Activated T-cell treated with anti-CD3 and anti-CD28 coated beads, Interleukin-2, amount 50 U/mL, for 4 hours (primary cell): Measurements from ENCODE around the gene STON2. TPM values are rescaled to one million over a fixed set of nuclear protein-coding genes. Genes with fewer than 3 reads are reported as not detected.

Source experiments
- ATAC-seq, 2 donors: fragments of 200-7000 bp; cut with Tn5 transposase; one replicate each; pipeline ENCODE4 v1.10.0; 2021
- DNase-seq: peaks from one replicate; pipeline ENCODE4 v3.0.0-alpha.2; 2020
- H3K27me3 Mint-ChIP-seq: one replicate; pipeline ENCODE4 v1.8.0; 2021; ENCODE audit warnings: low read depth, mixed read lengths
- H3K36me3 Mint-ChIP-seq: one replicate; pipeline ENCODE4 v1.8.0; 2022; ENCODE audit warnings: mixed read lengths; ENCODE audit not compliant: insufficient read depth
- H3K4me1 Mint-ChIP-seq: one replicate; pipeline ENCODE4 v1.8.0; 2021; ENCODE audit warnings: low read depth, mixed read lengths
- H3K4me3 Mint-ChIP-seq: one replicate; pipeline ENCODE4 v1.8.0; 2021; ENCODE audit warnings: mild to moderate bottlenecking, moderate library complexity, mixed read lengths
- H3K9me3 Mint-ChIP-seq: one replicate; pipeline ENCODE4 v1.8.0; 2021; ENCODE audit warnings: mixed read lengths
- total RNA-seq, 3 donors: library from RNA; stranded (reverse); gene quantifications; one replicate each; pipeline ENCODE4 v1.2.1, GENCODE V29; 2021

Gene STON2
- total RNA-seq, 3 donors from 2014 or later: 0.11 to 0.68 (median 0.35) TPM

DNA sequence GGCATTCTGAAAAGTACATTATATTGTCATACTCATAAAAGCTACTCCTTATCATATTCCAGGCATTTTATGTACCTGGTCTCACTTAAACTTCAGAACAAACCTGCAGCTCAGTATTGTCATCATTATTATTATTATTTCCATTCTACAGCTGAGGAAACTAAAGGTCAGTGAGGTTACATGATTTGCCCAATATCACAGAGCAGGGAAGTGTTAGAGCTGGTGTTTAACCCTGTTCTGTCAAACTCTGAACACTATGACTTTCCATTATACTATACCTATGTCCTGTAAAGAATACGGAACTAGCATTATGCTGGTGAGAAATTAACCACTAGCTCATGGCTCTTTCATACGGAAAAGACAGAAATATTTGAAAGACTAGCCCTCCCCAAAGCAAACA lies 56.4 kb downstream of the STON2 start:
- no peaks in the 10 kb centered on the region for H3K4me1 Mint-ChIP-seq
- H3K27me3 Mint-ChIP-seq: peaks cover 15% of the 10 kb centered on the region
- DNase-seq (no peak), ATAC-seq (no peak)
- H3K4me3 Mint-ChIP-seq: no peak overlapping the region
- no peaks in the 10 kb centered on the region for H3K36me3 Mint-ChIP-seq
- no peaks in the 10 kb centered on the region for H3K9me3 Mint-ChIP-seq

DNA sequence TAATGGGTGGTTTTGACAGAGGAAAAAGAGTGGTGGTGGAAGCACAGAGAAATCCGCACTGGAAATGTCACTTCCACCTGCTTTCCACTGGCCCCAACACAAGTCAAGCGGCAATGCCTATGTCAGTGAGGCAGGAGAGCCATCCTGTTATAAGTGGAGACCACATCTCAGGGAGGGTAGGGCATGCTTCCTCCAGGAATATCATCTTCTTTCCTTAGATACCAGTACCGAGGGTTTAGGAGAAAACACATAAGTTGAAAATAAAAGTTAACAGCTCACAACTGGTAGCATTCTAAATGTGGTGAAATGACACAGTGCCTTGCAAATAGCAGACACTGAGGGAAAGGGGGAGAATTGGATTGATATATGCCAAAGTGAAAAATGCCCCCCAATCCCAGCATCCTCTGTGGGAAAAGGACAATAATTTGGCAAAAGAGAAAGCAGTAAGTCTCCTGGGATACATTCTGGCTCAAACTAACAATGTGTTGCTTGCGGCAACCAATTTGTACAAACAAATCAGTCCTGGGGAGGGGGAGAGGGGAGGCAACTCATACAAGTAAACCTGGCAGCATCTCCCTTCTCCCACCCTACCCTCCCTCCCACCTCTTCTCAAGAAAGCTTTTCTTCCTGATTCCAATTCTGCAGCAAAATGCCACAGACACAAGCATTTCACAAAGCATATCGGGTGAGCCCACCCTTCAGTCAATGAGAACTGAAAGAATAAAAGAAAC lies 57.1 kb downstream of the STON2 start:
- Mint-ChIP-seq H3K4me1 (no peaks in the 10 kb centered on the region), H3K27me3 (peaks cover 17% of the 10 kb centered on the region), H3K9me3 (no peaks in the 10 kb centered on the region), H3K36me3 (no peaks in the 10 kb centered on the region), H3K4me3 (no peak overlapping the region)
- DNase-seq (no peak), ATAC-seq (no peak)

DNA sequence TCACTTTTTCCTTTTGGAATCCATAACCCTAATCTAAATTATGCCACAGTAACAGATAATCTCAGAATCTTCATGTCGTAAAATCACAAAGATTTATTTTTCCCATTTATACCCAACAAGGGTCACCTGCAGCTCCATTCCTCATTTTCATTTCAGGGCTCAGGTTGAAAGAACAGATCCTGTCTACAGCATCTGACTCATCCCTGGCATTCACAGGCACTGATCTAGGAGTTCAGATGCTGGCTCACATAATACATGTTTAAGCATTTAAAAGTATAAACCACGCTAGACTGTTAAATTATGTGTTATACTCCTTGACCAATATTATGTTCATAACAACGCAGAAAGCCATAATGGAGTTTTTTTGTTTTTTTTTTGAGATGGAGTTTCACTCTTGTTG lies 58.3 kb downstream of the STON2 start:
- Mint-ChIP-seq H3K27me3 (peaks cover 17% of the 10 kb centered on the region), H3K4me3 (no peak overlapping the region), H3K36me3 (no peaks in the 10 kb centered on the region), H3K9me3 (no peaks in the 10 kb centered on the region), H3K4me1 (no peaks in the 10 kb centered on the region)
- DNase-seq: no peak
- no peak for ATAC-seq

DNA sequence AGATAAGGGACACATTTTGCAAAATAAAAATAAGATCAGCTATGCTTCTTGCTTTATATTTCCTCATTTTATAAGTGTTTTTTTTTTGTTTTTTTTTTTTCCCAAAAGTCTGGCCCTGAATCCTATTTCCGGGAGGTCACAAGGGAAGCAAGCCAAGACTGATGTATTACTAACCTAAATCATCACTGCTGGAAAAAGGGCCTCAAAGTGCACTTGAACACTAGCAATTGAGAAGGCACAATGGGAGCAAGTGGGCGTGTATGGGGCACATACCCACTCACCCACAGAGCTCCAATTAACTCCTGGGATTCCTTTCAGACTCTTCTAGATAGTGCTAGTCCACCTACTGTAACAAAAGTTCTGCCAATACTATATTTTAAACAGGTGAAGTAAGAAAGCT lies 58.8 kb downstream of the STON2 start:
- ATAC-seq (no peak), DNase-seq (no peak)
- peaks cover 20% of the 10 kb centered on the region for H3K27me3 Mint-ChIP-seq
- no peaks in the 10 kb centered on the region for H3K4me1 Mint-ChIP-seq
- no peaks in the 10 kb centered on the region for H3K36me3 Mint-ChIP-seq
- H3K4me3 Mint-ChIP-seq: no peak overlapping the region
- no peaks in the 10 kb centered on the region for H3K9me3 Mint-ChIP-seq

DNA sequence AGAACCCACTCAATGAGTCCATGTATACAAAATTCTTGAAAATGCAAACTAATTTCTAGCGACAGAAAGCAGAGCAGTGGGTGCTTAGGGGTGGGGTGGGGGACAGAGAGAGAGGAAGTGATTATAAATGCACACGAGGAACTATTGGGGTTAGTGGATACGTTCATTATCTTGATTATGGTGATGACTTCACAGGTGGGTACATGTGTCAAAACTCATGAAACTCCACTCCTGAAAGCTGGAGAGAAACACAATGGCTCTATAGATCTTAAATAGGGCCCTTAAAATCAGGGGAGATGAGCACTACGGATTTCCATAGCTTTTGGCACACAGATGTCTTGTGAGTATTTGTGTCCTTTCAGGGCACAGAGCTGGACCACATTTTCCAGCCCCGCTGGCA lies 59.9 kb downstream of the STON2 start:
- DNase-seq (no peak), ATAC-seq (no peak)
- no peak overlapping the region for H3K4me3 Mint-ChIP-seq
- H3K36me3 Mint-ChIP-seq: no peaks in the 10 kb centered on the region
- H3K27me3 Mint-ChIP-seq: peaks cover 19% of the 10 kb centered on the region
- no peaks in the 10 kb centered on the region for H3K9me3 Mint-ChIP-seq
- no peaks in the 10 kb centered on the region for H3K4me1 Mint-ChIP-seq

- H3K36me3 Mint-ChIP-seq: no peaks in the 10 kb centered on the region
- no peak for DNase-seq
- H3K4me3 Mint-ChIP-seq: no peak overlapping the region
- H3K9me3 Mint-ChIP-seq: no peaks in the 10 kb centered on the region
- H3K27me3 Mint-ChIP-seq: peaks cover 8% of the 10 kb centered on the region
- ATAC-seq: no peak
- H3K4me1 Mint-ChIP-seq: no peaks in the 10 kb centered on the region
These were observed 63.1 kb downstream of the STON2 start for GRCh38 chr14:81337073-81337472.

GRCh38 chr14:81336009-81336408 lies 64.1 kb downstream of the STON2 start:
- Mint-ChIP-seq H3K36me3 (no peaks in the 10 kb centered on the region), H3K9me3 (no peaks in the 10 kb centered on the region), H3K4me3 (no peak overlapping the region), H3K27me3 (peaks cover 8% of the 10 kb centered on the region), H3K4me1 (no peaks in the 10 kb centered on the region)
- ATAC-seq: no peak
- DNase-seq: no peak

- H3K4me3 Mint-ChIP-seq: no peak overlapping the region
- H3K27me3 Mint-ChIP-seq: peaks cover 6% of the 10 kb centered on the region
- DNase-seq: no peak
- no peaks in the 10 kb centered on the region for H3K4me1 Mint-ChIP-seq
- H3K36me3 Mint-ChIP-seq: no peaks in the 10 kb centered on the region
- no peaks in the 10 kb centered on the region for H3K9me3 Mint-ChIP-seq
- ATAC-seq: no peak
These were observed 67.4 kb downstream of the STON2 start for GRCh38 chr14:81332725-81333124.

DNA sequence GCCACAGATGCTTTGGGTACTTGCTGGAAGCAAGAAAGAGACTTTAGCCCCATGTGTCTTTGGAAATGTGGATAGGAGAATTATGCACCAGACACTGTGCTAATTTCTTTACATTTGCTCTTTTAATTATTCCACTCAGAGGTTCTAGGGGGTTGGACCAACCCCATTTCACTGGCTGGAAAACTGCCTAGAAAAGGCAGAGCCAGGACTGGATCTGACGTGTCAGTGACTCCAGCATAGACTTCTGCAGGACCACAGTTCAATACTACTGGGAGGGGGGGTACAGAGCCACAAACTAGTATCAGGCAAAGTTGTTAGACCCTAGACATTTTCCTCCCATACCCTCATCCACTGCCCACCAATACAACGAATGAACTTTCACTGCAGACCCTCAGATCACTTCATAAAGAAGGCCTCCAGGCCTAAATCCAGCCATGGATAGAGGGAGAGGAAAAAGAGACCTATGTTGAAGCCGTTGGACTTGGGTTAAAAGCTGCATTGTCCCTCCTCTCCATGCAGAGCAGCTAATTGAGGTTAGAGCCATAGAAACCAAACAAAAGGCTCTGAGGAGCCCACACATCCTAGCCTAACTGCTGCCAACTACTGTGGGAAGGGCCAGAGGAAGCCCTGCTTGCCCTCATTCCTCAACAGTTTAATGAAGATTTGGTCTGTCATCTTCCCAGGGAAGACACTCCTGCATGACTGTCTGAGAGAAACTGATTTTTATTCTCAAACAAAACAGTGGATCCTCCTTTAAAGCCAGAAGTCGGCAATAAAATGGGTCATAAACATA lies 68.7 kb downstream of the STON2 start:
- Mint-ChIP-seq H3K36me3 (no peaks in the 10 kb centered on the region), H3K4me1 (no peaks in the 10 kb centered on the region), H3K27me3 (peaks cover 2% of the 10 kb centered on the region), H3K9me3 (no peaks in the 10 kb centered on the region), H3K4me3 (no peak overlapping the region)
- no peak for ATAC-seq
- DNase-seq: no peak

GRCh38 chr14:81330619-81331122 lies 69.5 kb downstream of the STON2 start:
- Mint-ChIP-seq H3K4me3 (no peak overlapping the region), H3K4me1 (no peaks in the 10 kb centered on the region), H3K27me3 (peaks cover 5% of the 10 kb centered on the region), H3K9me3 (no peaks in the 10 kb centered on the region), H3K36me3 (no peaks in the 10 kb centered on the region)
- no peak for ATAC-seq
- no peak for DNase-seq

GRCh38 chr14:81329640-81330381 lies 70.3 kb downstream of the STON2 start:
- ATAC-seq (no peak), DNase-seq (no peak)
- H3K36me3 Mint-ChIP-seq: no peaks in the 10 kb centered on the region
- no peaks in the 10 kb centered on the region for H3K9me3 Mint-ChIP-seq
- H3K4me3 Mint-ChIP-seq: no peak overlapping the region
- peaks cover 5% of the 10 kb centered on the region for H3K27me3 Mint-ChIP-seq
- no peaks in the 10 kb centered on the region for H3K4me1 Mint-ChIP-seq

DNA sequence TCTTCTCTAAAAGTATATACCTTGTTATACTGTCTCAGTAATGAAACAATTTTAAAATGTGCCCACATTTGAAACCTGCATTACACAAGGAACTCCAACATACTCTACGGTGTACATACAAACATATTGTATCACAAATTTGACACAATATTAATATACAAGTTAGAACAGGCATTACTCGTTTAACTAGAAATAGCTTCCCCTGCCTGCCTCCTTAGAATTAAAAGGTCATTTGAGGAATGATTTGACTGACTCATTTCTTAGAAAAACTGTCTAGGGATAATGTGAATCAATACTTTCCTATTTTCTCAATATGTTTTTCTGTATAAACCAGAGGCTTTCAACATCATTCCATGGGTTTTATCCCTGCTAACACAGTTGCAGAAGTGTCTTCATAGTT lies 73.7 kb downstream of the STON2 start:
- Mint-ChIP-seq H3K4me1 (no peaks in the 10 kb centered on the region), H3K36me3 (no peaks in the 10 kb centered on the region), H3K4me3 (no peak overlapping the region), H3K27me3 (peaks cover 8% of the 10 kb centered on the region), H3K9me3 (no peaks in the 10 kb centered on the region)
- no peak for ATAC-seq
- no peak for DNase-seq

GRCh38 chr14:81324011-81324410 lies 76.1 kb downstream of the STON2 start:
- H3K4me1 Mint-ChIP-seq: no peaks in the 10 kb centered on the region
- H3K36me3 Mint-ChIP-seq: no peaks in the 10 kb centered on the region
- no peak overlapping the region for H3K4me3 Mint-ChIP-seq
- ATAC-seq: no peak
- peaks cover 5% of the 10 kb centered on the region for H3K27me3 Mint-ChIP-seq
- no peak for DNase-seq
- no peaks in the 10 kb centered on the region for H3K9me3 Mint-ChIP-seq

GRCh38 chr14:81323093-81323492 lies 77.0 kb downstream of the STON2 start:
- Mint-ChIP-seq H3K36me3 (no peaks in the 10 kb centered on the region), H3K4me1 (no peaks in the 10 kb centered on the region), H3K9me3 (no peaks in the 10 kb centered on the region), H3K4me3 (no peak overlapping the region), H3K27me3 (peaks cover 5% of the 10 kb centered on the region)
- DNase-seq: no peak
- no peak for ATAC-seq
